Cortex of kidney (tissue), 1 donor: Measurements from ENCODE around the gene ETDC.
"Not testable (repeated sequence)": the region's sequence is repeated elsewhere in the genome, so short reads cannot be mapped to it uniquely, and the experiment has no call there.

Experiments used
- DNase-seq: peaks from one replicate; lab custom pipeline; 2025; lab: John Stamatoyannopoulos, UW

ETDC gene

DNA sequence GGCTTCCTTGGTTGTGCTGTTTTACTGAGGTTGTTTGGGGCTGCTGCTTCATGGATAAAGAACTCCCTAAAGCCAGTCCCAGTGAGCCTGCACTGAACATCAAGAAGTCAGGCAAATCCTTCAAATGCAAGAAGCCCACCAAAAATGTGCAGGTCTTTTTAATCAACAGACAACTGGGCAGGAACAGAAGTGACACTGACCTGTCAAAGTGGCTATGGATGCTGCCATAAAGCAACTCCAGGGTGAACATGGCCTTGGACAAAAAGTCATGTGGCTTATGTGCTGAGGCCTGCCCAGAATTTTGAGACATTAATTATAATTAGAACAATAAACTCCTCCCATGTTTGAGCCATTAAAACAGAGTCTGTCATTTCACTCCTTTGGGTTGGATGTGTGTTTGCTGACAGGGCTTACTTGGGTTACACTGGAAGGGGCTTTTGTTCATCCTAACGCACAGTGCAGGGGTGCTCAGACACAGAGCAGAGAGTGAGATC lies at the start of gene ETDC:
Gene ETDC (plus strand): TSS at position 51 of the 494 bp plus-strand sequence. CDS start 0 bp downstream, at position 51.
- no peak for DNase-seq

DNA sequence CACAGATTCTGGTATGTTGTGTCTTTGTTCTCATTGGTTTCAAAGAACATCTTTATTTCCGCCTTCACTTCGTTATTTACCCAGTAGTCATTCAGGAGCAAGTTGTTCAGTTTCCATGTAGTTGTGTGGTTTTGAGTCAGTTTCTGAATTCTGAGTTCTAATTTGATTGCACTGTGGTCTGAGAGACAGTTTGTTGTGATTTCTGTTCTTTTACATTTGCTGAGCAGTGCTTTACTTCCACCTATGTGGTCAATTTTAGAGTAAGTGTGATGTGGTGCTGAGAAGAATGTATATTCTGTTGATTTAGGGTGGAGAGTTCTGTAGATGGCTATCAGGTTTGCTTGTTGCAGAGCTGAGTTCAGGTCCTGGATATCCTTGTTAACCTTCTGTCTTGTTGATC lies 48.3 kb upstream of the ETDC start:
- DNase-seq, result not testable (repeated sequence)

GRCh38 chrX:135263376-135263775 lies 45.9 kb upstream of the ETDC start:
- not testable (repeated sequence) for DNase-seq

- no peak for DNase-seq
These were observed 45.1 kb upstream of the ETDC start for GRCh38 chrX:135264206-135264605.

DNA sequence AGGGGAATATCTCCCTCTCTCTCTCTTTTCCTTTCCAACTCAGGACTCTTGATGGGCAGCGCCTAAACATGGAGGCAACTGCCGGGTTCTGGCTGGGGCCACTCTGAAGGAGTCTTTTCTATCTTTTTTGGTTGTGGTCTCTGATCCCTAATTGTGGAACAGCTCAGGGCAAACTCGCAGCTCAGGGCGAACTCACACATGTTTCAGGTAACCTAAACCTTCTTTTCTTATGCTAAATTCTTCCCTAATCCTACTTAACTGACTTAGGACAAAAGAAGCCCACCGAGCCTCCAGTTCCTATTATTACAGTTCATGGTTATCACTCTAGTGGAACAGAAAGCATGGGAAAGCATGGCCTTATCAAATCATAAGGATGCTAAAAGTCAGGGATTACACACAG lies 36.1 kb upstream of the ETDC start:
- no peak for DNase-seq

GRCh38 chrX:135275973-135276372 lies 33.3 kb upstream of the ETDC start:
- no peak for DNase-seq

- no peak for DNase-seq
These were observed 21.9 kb upstream of the ETDC start for GRCh38 chrX:135287266-135287823.

DNA sequence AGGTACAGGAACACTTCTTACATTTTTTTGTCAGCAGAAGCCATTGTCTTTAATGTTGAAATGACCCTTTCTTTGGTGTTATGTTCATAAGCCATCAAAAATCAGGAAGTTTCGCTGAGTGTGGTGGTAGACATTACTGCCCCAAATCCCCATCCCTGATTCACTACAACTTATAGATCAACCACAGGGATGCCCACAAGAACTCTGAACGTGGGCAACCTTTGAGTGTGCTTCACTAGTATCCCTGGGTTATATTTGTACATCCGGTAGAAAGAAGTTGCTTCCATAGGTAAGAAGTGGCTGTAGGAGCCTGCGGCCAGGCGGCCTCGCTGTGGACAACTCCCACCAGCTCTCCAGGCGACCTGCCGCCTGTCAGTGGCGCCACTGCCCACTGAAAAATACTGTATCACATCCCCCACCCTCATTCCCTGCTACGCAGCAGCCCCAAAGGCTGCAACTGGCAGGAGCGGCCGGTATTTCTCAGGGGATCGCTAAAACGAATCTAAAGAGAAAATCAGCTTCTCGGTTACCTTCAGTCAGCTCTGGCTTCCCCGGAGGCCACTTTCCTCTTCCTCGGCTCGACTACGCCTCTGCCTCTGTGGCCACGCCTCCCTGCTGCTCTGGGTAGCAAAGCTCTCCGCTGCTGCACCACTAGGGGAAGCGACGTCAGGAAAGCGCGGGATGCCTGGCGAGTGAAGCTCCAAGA lies 13.9 kb upstream of the ETDC start:
- DNase-seq, result no peak

GRCh38 chrX:135295944-135296305 lies 13.4 kb upstream of the ETDC start:
- no peak for DNase-seq

- DNase-seq, result no peak
These were observed 6.9 kb upstream of the ETDC start for GRCh38 chrX:135302269-135302873.

- no peak for DNase-seq
These were observed 4.5 kb upstream of the ETDC start for GRCh38 chrX:135304741-135305140.

DNA sequence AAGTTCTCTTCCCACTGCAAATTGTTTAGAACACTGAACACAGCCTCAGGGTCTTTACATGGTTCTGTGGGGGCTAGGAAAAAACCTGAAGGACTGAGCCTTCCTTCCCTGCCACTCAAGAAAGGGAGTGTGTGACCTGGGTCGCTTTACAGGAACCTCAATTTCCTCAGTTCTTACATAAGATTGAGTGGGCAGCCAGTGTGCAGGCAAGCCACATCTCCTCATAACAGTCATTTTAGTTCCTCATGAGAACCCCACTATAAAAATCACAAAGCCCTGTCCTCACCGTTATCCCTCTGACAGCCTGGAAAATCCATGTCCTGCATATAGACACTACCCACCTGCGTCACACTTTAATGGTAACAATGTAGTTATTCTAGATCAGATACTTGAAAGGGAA lies 2.1 kb upstream of the ETDC start:
- no peak for DNase-seq

DNA sequence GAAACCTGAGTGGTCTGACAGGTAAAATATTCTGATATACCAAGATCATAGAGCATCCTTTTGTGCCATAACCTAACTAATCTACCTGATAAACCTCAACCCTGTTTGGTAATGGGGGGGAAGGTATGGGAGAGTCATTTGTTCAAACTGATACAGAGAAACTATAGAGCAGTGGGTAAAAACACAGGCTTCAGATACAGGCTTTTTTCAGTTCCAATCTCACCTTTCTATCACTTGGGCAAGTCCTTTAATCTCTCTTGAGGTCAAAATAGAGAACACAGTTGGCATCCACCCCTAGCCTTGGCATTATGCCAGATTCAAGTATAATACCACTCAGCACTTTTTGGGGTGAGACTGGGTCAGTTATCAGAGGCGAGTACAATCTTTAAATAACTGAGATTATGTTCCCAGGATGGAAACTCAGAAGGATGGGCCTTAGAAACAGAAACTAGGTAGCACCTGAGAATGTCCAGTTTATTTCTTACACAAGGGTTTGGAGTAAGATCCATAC lies 880 bp upstream of the ETDC start:
- no peak for DNase-seq

DNA sequence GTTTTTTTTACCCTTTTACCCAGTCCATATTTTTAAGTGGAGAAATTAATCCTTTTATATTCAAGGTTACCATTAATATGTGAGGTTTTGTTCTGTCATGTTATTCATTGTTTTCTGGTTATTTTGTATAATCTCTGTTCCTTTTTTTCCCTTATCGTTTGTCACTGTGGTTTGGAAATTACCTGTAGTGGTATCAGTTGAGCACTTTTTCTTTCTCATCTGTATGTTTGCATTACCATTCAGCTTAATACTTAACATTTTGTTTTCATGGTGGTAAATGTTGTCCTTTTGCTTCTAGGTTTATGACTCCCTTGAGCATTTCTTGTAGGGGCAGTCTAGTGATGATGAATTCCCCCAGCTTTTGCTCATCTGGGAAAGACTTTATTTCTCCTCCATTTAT lies 6.6 kb downstream of the ETDC start:
- no peak for DNase-seq

GRCh38 chrX:135324463-135324862 lies 15.2 kb downstream of the ETDC start:
- DNase-seq, result no peak

- not testable (repeated sequence) for DNase-seq
These were observed 15.9 kb downstream of the ETDC start for GRCh38 chrX:135325036-135325818.

DNA sequence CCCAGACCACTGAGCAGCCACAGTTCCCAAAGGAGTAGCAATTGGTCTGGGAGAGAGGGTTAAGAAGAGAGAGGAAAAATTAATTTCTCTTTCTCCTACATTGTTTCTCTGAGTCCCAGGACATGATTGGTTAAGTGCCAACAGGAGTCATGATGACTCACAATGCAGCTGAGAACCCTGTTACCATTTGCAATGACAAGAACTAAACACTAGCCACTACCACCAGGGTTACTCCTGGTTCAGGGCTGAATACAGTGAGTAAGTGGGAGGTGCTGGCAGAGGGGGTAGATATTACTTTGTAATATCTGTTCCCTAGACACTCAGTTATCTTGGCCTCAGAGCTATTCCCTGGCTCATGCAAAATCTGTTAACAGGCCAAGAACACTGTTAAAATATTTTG lies 18.0 kb downstream of the ETDC start:
- no peak for DNase-seq

- no peak for DNase-seq
These were observed 19.2 kb downstream of the ETDC start for GRCh38 chrX:135328421-135329005.

- DNase-seq, result no peak
These were observed 21.4 kb downstream of the ETDC start for GRCh38 chrX:135330706-135331105.

DNA sequence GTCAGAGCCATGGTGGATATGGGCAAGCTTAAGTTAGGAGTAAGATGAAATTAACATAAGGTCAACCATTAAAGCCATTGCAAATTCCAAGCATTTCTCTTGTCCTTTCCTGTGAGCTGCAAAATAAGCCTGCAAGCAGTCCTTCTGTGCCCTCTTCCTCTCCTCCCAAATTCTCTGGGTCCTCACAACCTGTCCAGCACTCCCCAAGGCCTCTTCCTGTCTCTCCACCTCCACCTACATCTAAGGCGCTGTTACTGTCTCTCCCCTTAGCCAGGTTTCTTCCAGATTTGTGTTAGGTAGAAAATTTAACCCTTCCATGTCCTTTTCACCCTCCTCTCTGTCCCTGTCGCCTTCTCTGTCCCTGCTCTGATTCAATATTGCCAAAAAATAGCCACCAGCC lies 22.2 kb downstream of the ETDC start:
- no peak for DNase-seq

- DNase-seq, result no peak
These were observed 31.6 kb downstream of the ETDC start for GRCh38 chrX:135340831-135341230.

DNA sequence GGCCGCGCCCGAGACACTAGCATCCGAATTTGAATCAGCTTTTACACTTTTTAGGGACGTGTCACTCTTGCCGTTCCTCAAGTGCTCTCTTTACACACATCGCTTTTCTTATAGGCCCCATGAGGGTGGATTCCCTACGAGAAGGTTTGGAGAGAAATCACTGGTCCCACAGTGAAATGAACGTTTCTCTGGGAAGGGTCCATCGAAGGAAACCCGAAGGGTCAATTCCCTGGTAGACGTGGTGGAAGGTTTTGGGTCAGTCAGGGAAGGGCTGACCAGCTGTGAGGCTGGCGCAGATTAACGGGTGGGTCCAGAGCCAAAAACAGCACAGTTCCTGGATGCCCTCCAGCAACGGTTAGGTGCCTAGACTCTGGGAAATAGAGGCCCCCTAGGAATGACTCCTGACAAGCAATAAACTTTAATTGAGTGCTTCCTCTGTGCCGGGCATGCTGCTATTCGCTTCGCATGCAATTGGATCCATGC lies 35.9 kb downstream of the ETDC start:
- DNase-seq, result no peak
